ENCODE measurements around the gene PPP2R2B.

DNA sequence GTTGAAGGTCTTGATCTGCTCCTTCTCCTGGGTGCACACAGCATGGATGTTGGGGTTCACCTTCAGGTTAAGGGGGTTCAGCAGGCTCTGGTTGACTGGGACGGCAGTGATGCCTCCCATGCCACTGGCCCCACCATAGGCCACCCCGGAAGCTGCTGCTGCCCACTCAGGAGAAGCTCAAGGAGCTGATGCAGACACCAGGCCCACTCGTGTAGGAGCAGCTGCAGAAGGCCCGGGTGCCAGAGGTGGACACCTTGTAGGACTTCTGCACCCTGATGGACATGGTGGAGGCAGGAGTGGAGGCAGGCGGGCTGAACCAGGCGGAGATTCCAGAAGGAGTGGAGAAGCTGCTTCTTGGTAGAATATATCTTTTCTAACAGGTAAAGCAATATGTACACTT is 171.2 kb downstream of the PPP2R2B start:
- TF ChIP-seq, protein P1, sequence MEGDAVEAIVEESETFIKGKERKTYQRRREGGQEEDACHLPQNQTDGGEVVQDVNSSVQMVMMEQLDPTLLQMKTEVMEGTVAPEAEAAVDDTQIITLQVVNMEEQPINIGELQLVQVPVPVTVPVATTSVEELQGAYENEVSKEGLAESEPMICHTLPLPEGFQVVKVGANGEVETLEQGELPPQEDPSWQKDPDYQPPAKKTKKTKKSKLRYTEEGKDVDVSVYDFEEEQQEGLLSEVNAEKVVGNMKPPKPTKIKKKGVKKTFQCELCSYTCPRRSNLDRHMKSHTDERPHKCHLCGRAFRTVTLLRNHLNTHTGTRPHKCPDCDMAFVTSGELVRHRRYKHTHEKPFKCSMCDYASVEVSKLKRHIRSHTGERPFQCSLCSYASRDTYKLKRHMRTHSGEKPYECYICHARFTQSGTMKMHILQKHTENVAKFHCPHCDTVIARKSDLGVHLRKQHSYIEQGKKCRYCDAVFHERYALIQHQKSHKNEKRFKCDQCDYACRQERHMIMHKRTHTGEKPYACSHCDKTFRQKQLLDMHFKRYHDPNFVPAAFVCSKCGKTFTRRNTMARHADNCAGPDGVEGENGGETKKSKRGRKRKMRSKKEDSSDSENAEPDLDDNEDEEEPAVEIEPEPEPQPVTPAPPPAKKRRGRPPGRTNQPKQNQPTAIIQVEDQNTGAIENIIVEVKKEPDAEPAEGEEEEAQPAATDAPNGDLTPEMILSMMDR (IDR thresholded peaks at IDR 0.05): no peak
- TF ChIP-seq POLR2A (IDR thresholded peaks at IDR 0.05) (no peak), POLR2AphosphoS5 (IDR thresholded peaks at IDR 0.05) (no peak)

Measured in transverse colon (tissue), 4 donors.